ENCODE data around the gene SETDB2.

GRCh38 chr13:49454388-49455006, 10.4 kb downstream of the SETDB2 start:
- TF ChIP-seq EZH2phosphoT487 (IDR thresholded peaks at IDR 0.05; ENCODE audit: insufficient read depth, low read depth) (no peak), EZH2 (IDR thresholded peaks at IDR 0.05; ENCODE audit: insufficient read depth, poor library complexity, severe bottlenecking) (no peak)
